Activated T-cell treated with anti-CD3 and anti-CD28 coated beads for 4 hours (primary cell): Measurements from ENCODE around the gene PPP1R16B.
A peak's percentile ranks its signal among the peaks of the same experiment; 100 is the strongest.
"Not testable (repeated sequence)": the region's sequence is repeated elsewhere in the genome, so short reads cannot be mapped to it uniquely, and the experiment has no call there.

Source experiments
- DNase-seq: peaks from one replicate; pipeline ENCODE4 v3.0.0-alpha.2; 2020

PPP1R16B gene

GRCh38 chr20:38939686-38940085 lies 134.2 kb downstream of the PPP1R16B start:
- no peak for DNase-seq

- no peak for DNase-seq
These were observed 135.1 kb downstream of the PPP1R16B start for GRCh38 chr20:38940644-38941043.

- DNase-seq, result no peak
These were observed 136.4 kb downstream of the PPP1R16B start for GRCh38 chr20:38941726-38942389.

GRCh38 chr20:38945012-38945411 lies 139.5 kb downstream of the PPP1R16B start:
- DNase-seq, result no peak

GRCh38 chr20:38946836-38947235 lies 141.3 kb downstream of the PPP1R16B start:
- DNase-seq, result no peak

- DNase-seq, result no peak
These were observed 142.4 kb downstream of the PPP1R16B start for GRCh38 chr20:38947931-38948362.

GRCh38 chr20:38950254-38950653 lies 144.8 kb downstream of the PPP1R16B start:
- DNase-seq, result no peak

- no peak for DNase-seq
These were observed 146.1 kb downstream of the PPP1R16B start for GRCh38 chr20:38951611-38952010.

- DNase-seq, result no peak
These were observed 146.7 kb downstream of the PPP1R16B start for GRCh38 chr20:38952153-38952552.

GRCh38 chr20:38953630-38954340 lies 148.3 kb downstream of the PPP1R16B start:
- DNase-seq, result no peak

GRCh38 chr20:38957235-38957876 lies 151.9 kb downstream of the PPP1R16B start:
- DNase-seq, result no peak

GRCh38 chr20:38957915-38958485 lies 152.5 kb downstream of the PPP1R16B start:
- no peak for DNase-seq

- not testable (repeated sequence) for DNase-seq
These were observed 154.7 kb downstream of the PPP1R16B start for GRCh38 chr20:38960187-38960687.

GRCh38 chr20:38961530-38962043 lies 156.1 kb downstream of the PPP1R16B start:
- DNase-seq, result peak; percentile 7

GRCh38 chr20:38962044-38962927 lies 156.8 kb downstream of the PPP1R16B start, which contains the start of gene DHX35:
TSS of gene DHX35 (plus strand) at chr20:38962344. CDS start at chr20:38962368, 24 bp downstream.
- DNase-seq, result peak; percentile 98

- no peak for DNase-seq
These were observed 157.5 kb downstream of the PPP1R16B start for GRCh38 chr20:38962928-38963401.

- DNase-seq, result no peak
These were observed 158.2 kb downstream of the PPP1R16B start for GRCh38 chr20:38963745-38964144.

- DNase-seq, result no peak
These were observed 159.8 kb downstream of the PPP1R16B start for GRCh38 chr20:38965264-38965663.

GRCh38 chr20:38968090-38968489 lies 162.6 kb downstream of the PPP1R16B start:
- no peak for DNase-seq

GRCh38 chr20:38969708-38970107 lies 164.2 kb downstream of the PPP1R16B start:
- DNase-seq, result no peak

- DNase-seq, result no peak
These were observed 164.8 kb downstream of the PPP1R16B start for GRCh38 chr20:38970302-38970701.
